ENCODE data around the gene GADD45GIP1. TPM values are rescaled to one million over a fixed set of nuclear protein-coding genes. Genes with fewer than 3 reads are reported as not detected.
A peak's percentile ranks its signal among the peaks of the same experiment; 100 is the strongest.

The GADD45GIP1 gene
- total and polyA plus RNA-seq, 10 of the 15 experiments (the other 5 are each of a cell fraction or from before 2014, with no cell fraction given), result 5.1 to 136 (median 30.1) TPM

DNA sequence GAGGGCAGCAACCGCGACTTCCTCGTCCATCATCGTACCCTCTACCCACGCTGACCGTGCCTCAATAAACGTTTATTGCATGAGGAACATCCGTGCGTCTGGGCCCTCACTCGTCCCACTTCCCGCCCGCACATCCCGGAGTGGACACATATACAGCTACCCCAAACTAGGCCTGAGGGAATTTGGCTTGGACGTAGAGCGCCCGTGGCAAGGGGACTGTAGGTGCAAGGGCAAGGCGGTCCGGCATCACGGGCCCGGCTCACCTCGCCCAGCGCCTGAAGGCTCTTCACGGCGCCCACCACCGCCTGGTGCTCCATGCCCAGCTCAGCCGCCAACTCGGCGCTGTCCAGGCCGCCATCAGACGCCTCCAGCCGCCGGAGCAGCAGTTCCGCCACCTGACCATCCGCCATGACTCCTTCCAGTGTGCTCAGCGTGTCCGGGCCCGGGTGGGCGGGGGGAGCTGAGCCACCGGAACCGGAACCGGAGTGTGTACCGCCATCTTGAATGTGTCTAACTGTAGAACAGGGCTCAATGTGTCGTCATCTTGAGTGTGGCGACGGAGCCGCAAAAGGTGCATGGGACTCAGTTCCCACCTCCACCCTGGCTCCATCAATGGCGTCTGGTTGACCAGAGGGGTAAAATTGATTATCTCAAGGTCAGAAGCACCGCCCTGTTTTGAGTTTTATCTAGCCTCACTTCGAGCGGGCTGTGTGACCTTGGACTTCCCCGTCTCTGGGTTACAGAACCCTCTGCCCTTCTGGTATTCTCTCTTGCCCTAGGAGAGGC lies 23.5 kb downstream of the GADD45GIP1 start, which contains the start of gene FARSA (continued):
- TF ChIP-seq SMC3 (IDR thresholded peaks at IDR 0.05; ENCODE audit: borderline replicate concordance, low read length) (0 out of 2 replicates have a peak, but pooled peaks have one; percentile 13), MXI1 (IDR thresholded peaks at IDR 0.05; ENCODE audit: low read depth, low read length) (peak; percentile 93), ZNF24 (IDR thresholded peaks at IDR 0.05) (no peak), CEBPB (IDR thresholded peaks at IDR 0.05; ENCODE audit: borderline replicate concordance in 1 of 2, low read depth in 2 of 2, low read length in 2 of 2) (no peak), LARP7 (IDR thresholded peaks at IDR 0.05) (no peak; the same call in 1 of the 2 replicates), NRF1 (conservative IDR thresholded peaks at IDR 0.05; ENCODE audit: low read depth, low read length) (no peak), CBFB (IDR thresholded peaks at IDR 0.05; ENCODE audit: low read depth) (peak; percentile 14; the same call in 1 of the 2 replicates), NFIC (IDR thresholded peaks at IDR 0.05; ENCODE audit: low read depth, low read length) (no peak), NR2F1 (conservative IDR thresholded peaks at IDR 0.05) (no peak), CHD2 (IDR thresholded peaks at IDR 0.05; ENCODE audit: borderline replicate concordance, low read depth, low read length) (peak; percentile 28; the same call in 1 of the 2 replicates), RELA (IDR thresholded peaks at IDR 0.05; ENCODE audit: borderline replicate concordance, partially characterized antibody) (peak; percentile 83), ZNF622 (IDR thresholded peaks at IDR 0.05) (no peak), ETV6 (conservative IDR thresholded peaks at IDR 0.05 in 1 of 2, IDR thresholded peaks at IDR 0.05 in 1 of 2; ENCODE audit: borderline replicate concordance in 1 of 2, low read depth in 1 of 2) (no peak), SPI1 (IDR thresholded peaks at IDR 0.05; ENCODE audit: borderline replicate concordance, insufficient read depth, low read depth, low read length) (0 out of 2 replicates have a peak, but pooled peaks have one; percentile 9), HDGF (IDR thresholded peaks at IDR 0.05) (no peak)
- TF ChIP-seq, protein P1, sequence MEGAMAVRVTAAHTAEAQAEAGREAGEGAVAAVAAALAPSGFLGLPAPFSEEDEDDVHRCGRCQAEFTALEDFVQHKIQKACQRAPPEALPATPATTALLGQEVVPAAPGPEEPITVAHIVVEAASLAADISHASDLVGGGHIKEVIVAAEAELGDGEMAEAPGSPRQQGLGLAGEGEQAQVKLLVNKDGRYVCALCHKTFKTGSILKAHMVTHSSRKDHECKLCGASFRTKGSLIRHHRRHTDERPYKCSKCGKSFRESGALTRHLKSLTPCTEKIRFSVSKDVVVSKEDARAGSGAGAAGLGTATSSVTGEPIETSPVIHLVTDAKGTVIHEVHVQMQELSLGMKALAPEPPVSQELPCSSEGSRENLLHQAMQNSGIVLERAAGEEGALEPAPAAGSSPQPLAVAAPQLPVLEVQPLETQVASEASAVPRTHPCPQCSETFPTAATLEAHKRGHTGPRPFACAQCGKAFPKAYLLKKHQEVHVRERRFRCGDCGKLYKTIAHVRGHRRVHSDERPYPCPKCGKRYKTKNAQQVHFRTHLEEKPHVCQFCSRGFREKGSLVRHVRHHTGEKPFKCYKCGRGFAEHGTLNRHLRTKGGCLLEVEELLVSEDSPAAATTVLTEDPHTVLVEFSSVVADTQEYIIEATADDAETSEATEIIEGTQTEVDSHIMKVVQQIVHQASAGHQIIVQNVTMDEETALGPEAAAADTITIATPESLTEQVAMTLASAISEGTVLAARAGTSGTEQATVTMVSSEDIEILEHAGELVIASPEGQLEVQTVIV (IDR thresholded peaks at IDR 0.05; ENCODE audit: borderline replicate concordance, partially characterized antibody), result no peak
- TF ChIP-seq, protein P2, sequence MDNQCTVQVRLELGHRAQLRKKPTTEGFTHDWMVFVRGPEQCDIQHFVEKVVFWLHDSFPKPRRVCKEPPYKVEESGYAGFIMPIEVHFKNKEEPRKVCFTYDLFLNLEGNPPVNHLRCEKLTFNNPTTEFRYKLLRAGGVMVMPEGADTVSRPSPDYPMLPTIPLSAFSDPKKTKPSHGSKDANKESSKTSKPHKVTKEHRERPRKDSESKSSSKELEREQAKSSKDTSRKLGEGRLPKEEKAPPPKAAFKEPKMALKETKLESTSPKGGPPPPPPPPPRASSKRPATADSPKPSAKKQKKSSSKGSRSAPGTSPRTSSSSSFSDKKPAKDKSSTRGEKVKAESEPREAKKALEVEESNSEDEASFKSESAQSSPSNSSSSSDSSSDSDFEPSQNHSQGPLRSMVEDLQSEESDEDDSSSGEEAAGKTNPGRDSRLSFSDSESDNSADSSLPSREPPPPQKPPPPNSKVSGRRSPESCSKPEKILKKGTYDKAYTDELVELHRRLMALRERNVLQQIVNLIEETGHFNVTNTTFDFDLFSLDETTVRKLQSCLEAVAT (IDR thresholded peaks at IDR 0.05), result peak; percentile 74
- TF ChIP-seq, protein P3, sequence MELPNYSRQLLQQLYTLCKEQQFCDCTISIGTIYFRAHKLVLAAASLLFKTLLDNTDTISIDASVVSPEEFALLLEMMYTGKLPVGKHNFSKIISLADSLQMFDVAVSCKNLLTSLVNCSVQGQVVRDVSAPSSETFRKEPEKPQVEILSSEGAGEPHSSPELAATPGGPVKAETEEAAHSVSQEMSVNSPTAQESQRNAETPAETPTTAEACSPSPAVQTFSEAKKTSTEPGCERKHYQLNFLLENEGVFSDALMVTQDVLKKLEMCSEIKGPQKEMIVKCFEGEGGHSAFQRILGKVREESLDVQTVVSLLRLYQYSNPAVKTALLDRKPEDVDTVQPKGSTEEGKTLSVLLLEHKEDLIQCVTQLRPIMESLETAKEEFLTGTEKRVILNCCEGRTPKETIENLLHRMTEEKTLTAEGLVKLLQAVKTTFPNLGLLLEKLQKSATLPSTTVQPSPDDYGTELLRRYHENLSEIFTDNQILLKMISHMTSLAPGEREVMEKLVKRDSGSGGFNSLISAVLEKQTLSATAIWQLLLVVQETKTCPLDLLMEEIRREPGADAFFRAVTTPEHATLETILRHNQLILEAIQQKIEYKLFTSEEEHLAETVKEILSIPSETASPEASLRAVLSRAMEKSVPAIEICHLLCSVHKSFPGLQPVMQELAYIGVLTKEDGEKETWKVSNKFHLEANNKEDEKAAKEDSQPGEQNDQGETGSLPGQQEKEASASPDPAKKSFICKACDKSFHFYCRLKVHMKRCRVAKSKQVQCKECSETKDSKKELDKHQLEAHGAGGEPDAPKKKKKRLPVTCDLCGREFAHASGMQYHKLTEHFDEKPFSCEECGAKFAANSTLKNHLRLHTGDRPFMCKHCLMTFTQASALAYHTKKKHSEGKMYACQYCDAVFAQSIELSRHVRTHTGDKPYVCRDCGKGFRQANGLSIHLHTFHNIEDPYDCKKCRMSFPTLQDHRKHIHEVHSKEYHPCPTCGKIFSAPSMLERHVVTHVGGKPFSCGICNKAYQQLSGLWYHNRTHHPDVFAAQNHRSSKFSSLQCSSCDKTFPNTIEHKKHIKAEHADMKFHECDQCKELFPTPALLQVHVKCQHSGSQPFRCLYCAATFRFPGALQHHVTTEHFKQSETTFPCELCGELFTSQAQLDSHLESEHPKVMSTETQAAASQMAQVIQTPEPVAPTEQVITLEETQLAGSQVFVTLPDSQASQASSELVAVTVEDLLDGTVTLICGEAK (IDR thresholded peaks at IDR 0.05; ENCODE audit: borderline replicate concordance), result peak; percentile 94
